ENCODE results near the gene KDM5C.

Gene KDM5C

GRCh38 chrX:53211391-53211978 is 13.5 kb downstream of the KDM5C start:
- Histone ChIP-seq H3K4me3 (no peak overlapping the region), H3K27ac (no peak overlapping the region), H3K4me1 (no peaks in the 10 kb centered on the region), H3K9me3 (no peaks in the 10 kb centered on the region), H3K36me3 (peaks cover 100% of the 10 kb centered on the region), H3K4me2 (no peak overlapping the region), H3K9ac (no peak overlapping the region), H3K27me3 (no peaks in the 10 kb centered on the region), H4K20me1 (peaks cover 92% of the 10 kb centered on the region)
- TF ChIP-seq Cebpa-rat (IDR thresholded peaks at IDR 0.05), result no peak

GRCh38 chrX:53196678-53197077 is 28.3 kb downstream of the KDM5C start:
- Histone ChIP-seq H3K4me3 (no peak overlapping the region), H3K4me1 (no peaks in the 10 kb centered on the region), H3K27ac (no peak overlapping the region), H3K9ac (no peak overlapping the region), H3K36me3 (peaks cover 98% of the 10 kb centered on the region), H3K27me3 (no peaks in the 10 kb centered on the region), H3K4me2 (no peak overlapping the region), H3K9me3 (no peaks in the 10 kb centered on the region), H4K20me1 (peaks cover 94% of the 10 kb centered on the region)
- no peak for TF ChIP-seq Cebpa-rat (IDR thresholded peaks at IDR 0.05)

- H3K27ac ChIP-seq, result no peak overlapping the region
- H3K4me2 ChIP-seq, result no peak overlapping the region
- no peaks in the 10 kb centered on the region for H3K27me3 ChIP-seq
- H3K36me3 ChIP-seq, result peaks cover 98% of the 10 kb centered on the region
- no peaks in the 10 kb centered on the region for H3K4me1 ChIP-seq
- no peak for TF ChIP-seq Cebpa-rat (IDR thresholded peaks at IDR 0.05)
- H3K9me3 ChIP-seq, result no peaks in the 10 kb centered on the region
- H3K9ac ChIP-seq, result no peak overlapping the region
- H4K20me1 ChIP-seq, result peaks cover 94% of the 10 kb centered on the region
- no peak overlapping the region for H3K4me3 ChIP-seq
These were observed 29.6 kb downstream of the KDM5C start for GRCh38 chrX:53195401-53195800.

- Histone ChIP-seq H3K9me3 (no peaks in the 10 kb centered on the region), H3K27me3 (no peaks in the 10 kb centered on the region), H3K36me3 (peaks cover 98% of the 10 kb centered on the region), H3K4me1 (no peaks in the 10 kb centered on the region), H3K4me3 (no peak overlapping the region), H3K9ac (no peak overlapping the region), H4K20me1 (peaks cover 94% of the 10 kb centered on the region), H3K27ac (no peak overlapping the region), H3K4me2 (no peak overlapping the region)
- no peak for TF ChIP-seq Cebpa-rat (IDR thresholded peaks at IDR 0.05)
These were observed 30.7 kb downstream of the KDM5C start for GRCh38 chrX:53194308-53194707.

- Histone ChIP-seq H3K9ac (no peak overlapping the region), H4K20me1 (peaks cover 88% of the 10 kb centered on the region), H3K4me3 (no peak overlapping the region), H3K9me3 (no peaks in the 10 kb centered on the region), H3K4me2 (no peak overlapping the region), H3K27me3 (no peaks in the 10 kb centered on the region), H3K36me3 (peaks cover 98% of the 10 kb centered on the region), H3K27ac (no peak overlapping the region), H3K4me1 (no peaks in the 10 kb centered on the region)
- no peak for TF ChIP-seq Cebpa-rat (IDR thresholded peaks at IDR 0.05)
These were observed 31.9 kb downstream of the KDM5C start for GRCh38 chrX:53193093-53193492.

GRCh38 chrX:53190363-53190960 is 34.5 kb downstream of the KDM5C start:
- Histone ChIP-seq H3K4me1 (no peaks in the 10 kb centered on the region), H3K9ac (no peak overlapping the region), H3K27me3 (no peaks in the 10 kb centered on the region), H3K36me3 (peaks cover 75% of the 10 kb centered on the region), H3K4me2 (no peak overlapping the region), H3K9me3 (no peaks in the 10 kb centered on the region), H3K27ac (no peak overlapping the region), H4K20me1 (peaks cover 62% of the 10 kb centered on the region), H3K4me3 (no peak overlapping the region)
- TF ChIP-seq Cebpa-rat (IDR thresholded peaks at IDR 0.05), result no peak

GRCh38 chrX:53188763-53189162 is 36.2 kb downstream of the KDM5C start:
- no peak overlapping the region for H3K27ac ChIP-seq
- peaks cover 45% of the 10 kb centered on the region for H4K20me1 ChIP-seq
- no peaks in the 10 kb centered on the region for H3K27me3 ChIP-seq
- H3K4me3 ChIP-seq, result no peak overlapping the region
- H3K4me2 ChIP-seq, result no peak overlapping the region
- no peaks in the 10 kb centered on the region for H3K4me1 ChIP-seq
- H3K9me3 ChIP-seq, result no peaks in the 10 kb centered on the region
- H3K36me3 ChIP-seq, result peaks cover 64% of the 10 kb centered on the region
- no peak overlapping the region for H3K9ac ChIP-seq
- no peak for TF ChIP-seq Cebpa-rat (IDR thresholded peaks at IDR 0.05)

GRCh38 chrX:53186351-53186750 is 38.7 kb downstream of the KDM5C start:
- peaks cover 42% of the 10 kb centered on the region for H3K36me3 ChIP-seq
- no peak overlapping the region for H3K27ac ChIP-seq
- H3K4me2 ChIP-seq, result no peak overlapping the region
- no peak overlapping the region for H3K4me3 ChIP-seq
- no peak for TF ChIP-seq Cebpa-rat (IDR thresholded peaks at IDR 0.05)
- H3K4me1 ChIP-seq, result no peaks in the 10 kb centered on the region
- H3K9me3 ChIP-seq, result no peaks in the 10 kb centered on the region
- no peaks in the 10 kb centered on the region for H3K27me3 ChIP-seq
- H3K9ac ChIP-seq, result no peak overlapping the region
- peaks cover 26% of the 10 kb centered on the region for H4K20me1 ChIP-seq

GRCh38 chrX:53184836-53185235 is 40.2 kb downstream of the KDM5C start:
- H3K27me3 ChIP-seq, result no peaks in the 10 kb centered on the region
- no peak overlapping the region for H3K27ac ChIP-seq
- no peak overlapping the region for H3K4me3 ChIP-seq
- peaks cover 11% of the 10 kb centered on the region for H4K20me1 ChIP-seq
- H3K4me2 ChIP-seq, result no peak overlapping the region
- H3K4me1 ChIP-seq, result no peaks in the 10 kb centered on the region
- no peaks in the 10 kb centered on the region for H3K9me3 ChIP-seq
- H3K36me3 ChIP-seq, result peaks cover 27% of the 10 kb centered on the region
- TF ChIP-seq Cebpa-rat (IDR thresholded peaks at IDR 0.05), result no peak
- H3K9ac ChIP-seq, result no peak overlapping the region

GRCh38 chrX:53171356-53171755 is 53.7 kb downstream of the KDM5C start:
- no peaks in the 10 kb centered on the region for H4K20me1 ChIP-seq
- H3K4me2 ChIP-seq, result no peak overlapping the region
- H3K9me3 ChIP-seq, result peaks cover 14% of the 10 kb centered on the region
- peaks cover 20% of the 10 kb centered on the region for H3K36me3 ChIP-seq
- H3K9ac ChIP-seq, result no peak overlapping the region
- no peak overlapping the region for H3K27ac ChIP-seq
- H3K4me3 ChIP-seq, result no peak overlapping the region
- no peaks in the 10 kb centered on the region for H3K27me3 ChIP-seq
- TF ChIP-seq Cebpa-rat (IDR thresholded peaks at IDR 0.05), result no peak
- H3K4me1 ChIP-seq, result no peaks in the 10 kb centered on the region
